ENCODE results near the gene VKORC1. TPM values are rescaled to one million over a fixed set of nuclear protein-coding genes. Genes with fewer than 3 reads are reported as not detected.

Gene VKORC1
- total RNA-seq, 1 donor from 2014 or later = 128 TPM

GRCh38 chr16:31063843-31064611, 30.6 kb downstream of the VKORC1 start:
- DNase-seq (ENCODE audit: low read depth) = no peak

- DNase-seq (ENCODE audit: low read depth) = no peak
Measured at GRCh38 chr16:31063495-31063842, 31.1 kb downstream of the VKORC1 start.

- DNase-seq (ENCODE audit: low read depth) = no peak
Measured at GRCh38 chr16:31061813-31062440, 32.7 kb downstream of the VKORC1 start.

DNA sequence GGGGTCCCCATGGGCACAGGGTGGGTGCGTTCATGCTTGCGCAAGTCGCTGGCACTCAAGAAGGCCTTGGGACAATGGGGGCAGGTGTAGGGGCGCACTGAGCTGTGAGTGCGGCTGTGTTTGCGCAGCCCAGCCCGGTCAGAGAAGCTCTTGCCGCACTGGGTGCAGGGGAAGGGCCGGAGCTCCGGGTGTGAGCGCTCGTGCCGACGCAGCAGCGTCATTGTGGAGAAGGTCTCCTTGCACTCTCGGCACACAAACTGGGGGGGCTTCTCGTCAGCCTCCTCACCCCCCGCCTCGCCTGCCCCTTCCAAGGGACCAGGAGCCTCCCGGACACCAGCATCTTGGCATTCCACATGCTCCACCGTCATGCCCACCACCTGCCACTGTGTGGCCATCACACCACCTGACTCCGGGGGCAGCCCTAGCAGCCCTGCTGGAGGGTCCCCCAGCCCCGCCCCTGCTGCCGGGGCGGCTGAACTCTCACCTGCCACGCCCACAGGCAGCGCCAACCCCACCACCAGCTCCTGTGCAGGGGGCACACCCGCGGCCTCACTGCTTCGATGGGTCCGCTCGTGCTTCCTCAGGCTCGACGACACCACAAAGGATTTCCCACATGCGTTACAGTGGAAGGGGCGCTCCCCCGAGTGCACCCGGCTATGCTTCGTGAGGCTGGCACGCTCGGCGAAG, 33.3 kb downstream of the VKORC1 start:
- no peak for DNase-seq (ENCODE audit: low read depth)

- no peak for DNase-seq (ENCODE audit: low read depth)
Measured at GRCh38 chr16:31055613-31056012, 39.0 kb downstream of the VKORC1 start.

- DNase-seq (ENCODE audit: low read depth) = peak; percentile 91
Measured at GRCh38 chr16:31052114-31052513, 42.5 kb downstream of the VKORC1 start.

- no peak for DNase-seq (ENCODE audit: low read depth)
Measured at GRCh38 chr16:31050280-31051030, 44.1 kb downstream of the VKORC1 start.

DNA sequence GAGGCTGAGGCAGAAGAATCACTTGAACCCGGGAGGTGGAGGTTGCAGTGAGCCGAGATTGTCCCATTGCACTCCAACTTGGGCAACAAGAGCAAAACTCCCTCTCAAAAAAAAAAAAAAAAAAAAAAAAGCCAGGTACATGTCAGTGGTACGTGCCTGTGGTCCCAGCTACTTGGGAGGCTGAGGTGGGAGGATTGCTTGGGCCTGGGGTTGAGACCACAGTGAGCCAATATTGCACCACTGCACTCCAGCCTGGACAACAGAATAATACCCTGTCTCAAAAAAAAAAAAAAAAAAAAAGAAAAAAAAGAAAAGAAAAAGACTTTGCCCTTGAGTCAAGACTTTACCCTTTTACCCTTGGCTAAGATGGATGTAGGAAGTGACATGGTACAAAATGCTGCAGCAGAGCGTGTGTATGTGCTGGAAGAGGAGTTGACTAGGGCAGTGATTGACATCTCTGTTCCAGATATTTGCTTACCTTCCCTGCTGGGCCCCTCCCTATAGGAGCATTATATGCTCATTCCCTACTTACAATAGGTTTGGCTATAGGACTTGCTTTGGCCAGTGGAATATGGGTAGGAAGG, 50.6 kb downstream of the VKORC1 start:
- no peak for DNase-seq (ENCODE audit: low read depth)

GRCh38 chr16:31043352-31043751, 51.2 kb downstream of the VKORC1 start:
- no peak for DNase-seq (ENCODE audit: low read depth)

GRCh38 chr16:31042866-31043265, 51.7 kb downstream of the VKORC1 start:
- DNase-seq (ENCODE audit: low read depth) = no peak

Other genes starting within 250 kb of the VKORC1 start
- 21.7 and 29.0 TPM in 2 replicates for gene BCL7C, start 200.7 kb downstream of the VKORC1 start, total RNA-seq
- gene CTF1, start 198.2 kb downstream of the VKORC1 start, total RNA-seq = 2.1 and 4.7 TPM in 2 replicates
- 25.7 and 34.3 TPM in 2 replicates for gene FBXL19, start 171.2 kb downstream of the VKORC1 start, total RNA-seq
- 32.5 and 51.4 TPM in 2 replicates for gene ORAI3, start 145.7 kb downstream of the VKORC1 start, total RNA-seq
- 1.0 and 7.6 TPM in 2 replicates for gene SETD1A, start 137.0 kb downstream of the VKORC1 start, total RNA-seq
- gene HSD3B7, start 109.6 kb downstream of the VKORC1 start, total RNA-seq = 49.9 and 82.7 TPM in 2 replicates
- 0.80 TPM in 1 of 2 replicates, not detected in the other for gene STX1B, start 84.2 kb downstream of the VKORC1 start, total RNA-seq
- gene STX4, start 61.2 kb downstream of the VKORC1 start, total RNA-seq = 24.5 and 35.0 TPM in 2 replicates
- gene ZNF668, start 20.6 kb downstream of the VKORC1 start, total RNA-seq = 7.7 and 9.0 TPM in 2 replicates
- gene ZNF646, start 20.4 kb downstream of the VKORC1 start, total RNA-seq = 6.6 and 22.4 TPM in 2 replicates
- gene PRSS53, start 5.9 kb downstream of the VKORC1 start, total RNA-seq = 0.52 and 1.9 TPM in 2 replicates
- 13.9 and 44.5 TPM in 2 replicates for gene BCKDK, start 13.6 kb upstream of the VKORC1 start, total RNA-seq
- gene KAT8, start 22.9 kb upstream of the VKORC1 start, total RNA-seq = 33.5 and 45.1 TPM in 2 replicates
- gene PRSS8, start 40.9 kb upstream of the VKORC1 start, total RNA-seq = 3.8 and 17.7 TPM in 2 replicates
- gene PRSS36, start 55.3 kb upstream of the VKORC1 start, total RNA-seq = 0.55 and 2.3 TPM in 2 replicates
- 39.8 and 72.4 TPM in 2 replicates for gene FUS, start 85.3 kb upstream of the VKORC1 start, total RNA-seq
- gene PYCARD, start 108.0 kb upstream of the VKORC1 start, total RNA-seq = 19.9 and 99.7 TPM in 2 replicates
- gene TRIM72, start 119.3 kb upstream of the VKORC1 start, total RNA-seq = not detected in 2 replicates
- not detected in 2 replicates for gene PYDC1, start 122.3 kb upstream of the VKORC1 start, total RNA-seq
- gene ITGAM, start 165.2 kb upstream of the VKORC1 start, total RNA-seq = 0.30 and 0.35 TPM in 2 replicates